Cardiac septum (tissue), 1 donor: ENCODE data around the gene RPS27L. TPM values are rescaled to one million over a fixed set of nuclear protein-coding genes. Genes with fewer than 3 reads are reported as not detected.
"Not testable (repeated sequence)": the region's sequence is repeated elsewhere in the genome, so short reads cannot be mapped to it uniquely, and the experiment has no call there.

Source experiments
- DNase-seq: peaks from one replicate; pipeline ENCODE4 v3.0.0-alpha.2; 2020; ENCODE audit warnings: low spot score
- intact Hi-C: fragments of 100-400 bp; cut with DNase I; formaldehyde crosslinking; loops from one replicate; pipeline ENCODE4 v1.14.0; 2022
- total RNA-seq: library from RNA; stranded (reverse); fragmentation: NEBNext Ultra II Directional; extraction: Animal tissue kit (Norgen Biotek cat#: 25700); gene quantifications from one replicate; pipeline ENCODE4 v1.2.1, GENCODE V29; 2021
- donor health status: DM: no; HTN: no; CAD: no.

Gene RPS27L
- total RNA-seq, 1 donor from 2014 or later = 104 TPM

- DNase-seq = no peak
- intact Hi-C loops = no loop called here
Measured at GRCh38 chr15:63110428-63111026, 46.8 kb downstream of the RPS27L start.

- no peak for DNase-seq
- intact Hi-C loops = no loop called here
Measured at GRCh38 chr15:63109920-63110319, 47.4 kb downstream of the RPS27L start.

GRCh38 chr15:63109498-63109897 is 47.8 kb downstream of the RPS27L start:
- intact Hi-C loops = no loop called here
- no peak for DNase-seq

- intact Hi-C loops = no loop called here
- DNase-seq = no peak
Measured at GRCh38 chr15:63107895-63108546, 49.3 kb downstream of the RPS27L start.

- intact Hi-C loops, DNase-seq: not testable (repeated sequence)
Measured at GRCh38 chr15:63105354-63105753, 51.9 kb downstream of the RPS27L start.

- intact Hi-C loops = no loop called here
- no peak for DNase-seq
Measured at GRCh38 chr15:63104727-63105126, 52.5 kb downstream of the RPS27L start.

GRCh38 chr15:63103416-63103815 is 53.9 kb downstream of the RPS27L start:
- no peak for DNase-seq
- intact Hi-C loops = no loop called here

- DNase-seq, intact Hi-C loops: not testable (repeated sequence)
Measured at GRCh38 chr15:63099581-63099980, 57.7 kb downstream of the RPS27L start.

GRCh38 chr15:63098901-63099300 is 58.4 kb downstream of the RPS27L start:
- intact Hi-C loops, DNase-seq: not testable (repeated sequence)

Other genes with a start within 250 kb of the RPS27L start
- gene TPM1, start 114.7 kb downstream of the RPS27L start, total RNA-seq = 14,297 TPM
- gene LACTB, start 35.6 kb downstream of the RPS27L start, total RNA-seq = 22.3 TPM
- 8.7 TPM for gene RAB8B, start 32.1 kb upstream of the RPS27L start, total RNA-seq
- 7.7 TPM for gene APH1B, start 120.1 kb upstream of the RPS27L start, total RNA-seq
- 0.11 TPM for gene CA12, start 224.4 kb upstream of the RPS27L start, total RNA-seq